ENCODE data around the gene PAX7. TPM values are rescaled to one million over a fixed set of nuclear protein-coding genes. Genes with fewer than 3 reads are reported as not detected.

Gene PAX7
- total RNA-seq, 1 donor from 2014 or later = not detected

- DNase-seq (ENCODE audit: low read depth in 2 of 2) = no peak
Measured at GRCh38 chr1:18701183-18701582, 70.5 kb downstream of the PAX7 start.

- DNase-seq (ENCODE audit: low read depth in 2 of 2) = no peak
Measured at GRCh38 chr1:18703041-18703621, 72.5 kb downstream of the PAX7 start.

DNA sequence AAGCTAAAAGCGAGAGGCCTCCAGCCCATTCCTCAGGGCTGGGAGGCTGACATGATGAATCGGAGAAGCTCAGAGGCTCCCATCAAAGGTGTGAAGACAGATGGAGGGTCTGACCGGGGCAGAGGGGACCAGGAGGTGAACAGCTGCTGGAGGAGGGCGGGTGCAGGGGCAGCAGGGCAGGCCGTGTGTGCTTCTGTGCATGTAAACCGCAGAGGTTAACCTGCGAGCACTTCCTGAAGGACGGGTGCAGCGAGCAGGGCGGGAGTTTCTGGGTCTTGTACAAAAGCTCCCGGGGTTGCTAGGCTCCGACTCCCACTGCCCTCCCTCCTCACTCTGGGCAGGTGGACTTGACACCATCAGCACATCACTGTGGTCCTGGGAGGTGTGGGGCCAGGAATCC is 75.2 kb downstream of the PAX7 start:
- DNase-seq (ENCODE audit: low read depth in 2 of 2) = no peak

GRCh38 chr1:18707696-18708257 is 77.1 kb downstream of the PAX7 start:
- DNase-seq (ENCODE audit: low read depth in 2 of 2) = no peak

- DNase-seq (ENCODE audit: low read depth in 2 of 2) = no peak
Measured at GRCh38 chr1:18710002-18710401, 79.4 kb downstream of the PAX7 start.

GRCh38 chr1:18711003-18711402 is 80.4 kb downstream of the PAX7 start:
- DNase-seq (ENCODE audit: low read depth in 2 of 2) = no peak

GRCh38 chr1:18711536-18712251 is 81.0 kb downstream of the PAX7 start:
- DNase-seq (ENCODE audit: low read depth in 2 of 2) = no peak

DNA sequence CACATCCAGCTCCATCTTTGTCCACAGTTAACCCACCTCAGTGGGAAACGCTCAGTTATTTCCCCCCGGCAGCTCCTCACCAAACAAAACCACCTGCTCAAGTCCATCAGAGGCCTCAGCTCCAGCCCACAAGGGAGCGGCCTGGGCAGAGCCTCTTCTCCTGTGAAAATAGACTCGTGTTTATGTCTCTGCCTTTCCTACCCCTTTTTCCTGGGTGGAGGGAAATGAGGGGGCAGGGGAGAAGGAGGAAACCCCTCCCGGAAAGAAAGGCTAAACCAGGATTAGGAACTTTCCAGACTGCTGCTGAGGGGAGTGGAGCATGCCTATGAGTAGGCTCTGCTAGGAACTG is 81.6 kb downstream of the PAX7 start:
- no peak for DNase-seq (ENCODE audit: low read depth in 2 of 2)

GRCh38 chr1:18714404-18715175 is 83.9 kb downstream of the PAX7 start:
- DNase-seq (ENCODE audit: low read depth in 2 of 2) = no peak

DNA sequence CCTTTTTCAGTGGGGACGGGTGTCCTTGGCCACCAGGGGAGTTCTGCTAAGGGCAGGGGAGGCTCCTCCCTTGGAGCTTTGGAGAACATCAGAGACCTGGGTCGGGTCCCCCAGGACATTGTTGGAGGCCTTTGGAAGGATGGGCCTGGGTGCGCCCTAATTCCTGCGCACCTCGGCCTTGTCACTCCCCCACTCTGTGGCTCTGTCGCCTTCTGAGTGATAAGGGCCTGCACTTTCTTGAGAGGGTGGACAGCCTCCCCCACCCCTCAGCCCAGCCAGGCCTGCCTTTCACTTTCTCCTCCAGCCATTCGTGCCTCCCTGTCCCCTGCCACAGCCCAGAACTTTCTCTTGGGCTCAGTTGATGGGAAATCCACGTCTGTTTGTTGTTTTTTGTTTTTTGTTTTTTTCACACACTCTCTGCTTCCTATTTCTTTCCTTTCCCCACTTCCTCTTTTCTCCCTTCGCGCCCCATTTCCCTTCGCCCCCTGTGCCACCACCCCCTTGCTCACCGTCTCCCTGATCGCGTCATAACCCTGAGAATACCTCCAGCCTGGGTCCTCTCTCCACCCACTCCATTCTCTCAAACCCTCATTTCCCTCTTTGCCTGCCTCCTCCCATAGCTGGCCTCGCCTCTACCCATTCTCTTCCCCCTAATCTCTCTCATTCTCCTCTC is 85.6 kb downstream of the PAX7 start:
- DNase-seq (ENCODE audit: low read depth in 2 of 2) = no peak

DNA sequence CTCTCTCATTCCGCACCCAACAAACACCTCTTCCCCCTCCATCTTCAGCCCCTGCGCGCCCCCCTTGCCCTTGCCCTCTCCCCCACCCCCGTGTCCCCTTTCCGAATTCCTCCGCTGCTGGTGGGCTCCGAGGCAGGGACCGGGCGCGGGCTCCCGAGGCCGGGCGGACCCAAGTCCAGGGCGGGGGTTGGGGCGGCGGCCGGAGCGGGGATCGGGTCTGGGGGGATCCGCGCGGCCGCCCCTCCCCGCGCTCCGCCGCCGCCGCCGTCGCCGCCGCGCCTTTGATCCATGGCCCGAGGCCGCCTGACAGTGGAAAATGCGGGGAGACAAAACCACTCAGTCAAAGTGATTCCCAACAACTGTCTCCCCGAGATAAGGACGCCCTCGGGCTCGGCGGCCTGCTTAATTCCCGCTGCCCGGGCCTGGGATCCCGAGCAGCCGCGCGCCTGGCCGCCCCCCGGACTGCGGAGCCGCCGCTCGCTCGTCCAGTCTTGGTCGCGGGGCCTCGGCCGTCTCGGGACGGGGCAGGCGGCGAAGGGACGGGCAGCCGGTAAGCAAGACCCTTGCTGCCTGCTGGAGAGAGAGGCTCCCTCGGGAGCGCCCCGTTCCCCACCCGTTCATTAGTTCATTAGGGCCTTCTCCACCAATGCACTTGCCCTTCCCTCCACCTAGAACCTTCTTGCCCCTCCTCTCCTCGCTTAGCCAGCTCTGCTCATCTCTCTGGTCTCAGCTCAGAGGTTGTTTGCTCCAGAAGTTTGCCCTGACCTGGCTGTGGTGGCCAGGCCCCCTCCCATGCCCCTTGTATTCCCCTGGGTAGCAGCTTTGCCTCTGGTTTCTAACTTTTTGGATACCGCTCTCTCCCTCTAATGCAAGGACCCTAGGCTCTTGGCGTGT is 86.4 kb downstream of the PAX7 start:
- no peak for DNase-seq (ENCODE audit: low read depth in 2 of 2)

DNA sequence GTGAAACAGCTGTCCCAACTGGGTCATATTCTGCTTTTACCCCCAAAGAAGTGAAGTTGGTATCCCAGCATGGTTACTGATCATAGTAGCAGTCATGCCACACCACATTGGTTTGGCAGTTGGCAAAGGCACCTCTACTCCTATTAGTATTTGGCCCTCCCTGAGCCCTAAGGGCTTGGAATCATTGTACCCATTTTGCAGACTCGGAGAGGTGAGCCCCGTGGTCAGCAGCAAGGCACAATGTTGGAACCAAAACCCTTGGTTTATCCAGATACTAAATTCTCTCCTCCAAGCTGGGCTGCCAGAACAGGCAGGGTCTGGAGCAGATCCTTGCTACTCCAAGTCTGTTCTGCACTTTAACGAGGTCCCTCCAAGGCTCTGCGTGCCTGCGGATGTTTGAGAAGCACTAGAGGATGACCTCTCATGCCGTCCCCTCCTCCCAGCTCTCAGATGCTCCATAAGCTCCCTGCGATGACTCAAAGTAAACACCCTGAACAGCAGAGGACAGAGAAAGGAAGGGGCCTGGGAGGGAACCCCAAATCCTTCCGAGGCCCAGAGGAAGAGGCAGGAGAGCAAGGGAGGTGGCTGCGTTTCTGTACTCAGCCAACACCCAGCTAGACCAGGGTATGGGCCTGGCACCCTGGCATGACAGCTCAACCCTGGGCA is 89.3 kb downstream of the PAX7 start:
- DNase-seq (ENCODE audit: low read depth in 2 of 2) = no peak

- no peak for DNase-seq (ENCODE audit: low read depth in 2 of 2)
Measured at GRCh38 chr1:18721041-18721440, 90.4 kb downstream of the PAX7 start.

DNA sequence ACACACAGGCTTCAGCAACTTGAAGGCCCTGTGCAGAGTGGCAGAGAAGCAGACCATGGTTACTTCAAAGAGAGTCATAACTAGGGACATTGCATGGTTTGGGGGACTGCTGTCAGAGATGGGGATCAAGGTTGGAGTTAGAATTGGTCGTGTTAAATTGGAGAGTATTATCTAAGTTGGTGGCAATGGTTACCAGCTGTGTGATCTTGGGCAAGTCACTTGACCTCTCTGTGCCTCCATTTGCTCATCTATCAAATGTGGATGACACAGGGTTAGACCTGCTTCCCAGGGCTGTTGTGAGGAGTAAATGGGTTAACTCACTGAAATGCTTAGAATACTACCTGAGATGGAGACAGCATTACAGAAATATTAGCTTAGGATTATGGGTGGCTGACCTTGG is 91.1 kb downstream of the PAX7 start:
- no peak for DNase-seq (ENCODE audit: low read depth in 2 of 2)

GRCh38 chr1:18722270-18722669 is 91.6 kb downstream of the PAX7 start:
- DNase-seq (ENCODE audit: low read depth in 2 of 2) = no peak

- no peak for DNase-seq (ENCODE audit: low read depth in 2 of 2)
Measured at GRCh38 chr1:18723206-18723605, 92.6 kb downstream of the PAX7 start.

- no peak for DNase-seq (ENCODE audit: low read depth in 2 of 2)
Measured at GRCh38 chr1:18723701-18724411, 93.2 kb downstream of the PAX7 start.

DNA sequence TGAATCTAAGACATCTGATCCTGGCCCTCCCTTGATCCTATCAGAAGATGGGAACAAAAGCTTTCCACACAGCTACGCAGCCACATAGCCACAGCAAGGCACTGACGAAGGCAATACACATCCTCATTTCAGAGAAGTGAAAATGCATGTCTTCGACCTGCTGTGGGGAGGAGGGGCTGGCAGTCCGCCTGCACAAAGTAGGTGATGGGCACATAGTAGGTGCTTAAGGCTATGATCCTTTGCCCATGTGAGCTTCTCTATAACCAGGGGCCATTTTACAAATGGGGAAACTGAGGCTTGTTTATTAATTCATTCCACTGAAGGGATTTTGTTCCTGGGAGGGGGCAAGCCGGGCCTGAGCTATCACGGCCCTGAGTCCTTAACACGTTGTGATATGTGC is 94.2 kb downstream of the PAX7 start:
- no peak for DNase-seq (ENCODE audit: low read depth in 2 of 2)

DNA sequence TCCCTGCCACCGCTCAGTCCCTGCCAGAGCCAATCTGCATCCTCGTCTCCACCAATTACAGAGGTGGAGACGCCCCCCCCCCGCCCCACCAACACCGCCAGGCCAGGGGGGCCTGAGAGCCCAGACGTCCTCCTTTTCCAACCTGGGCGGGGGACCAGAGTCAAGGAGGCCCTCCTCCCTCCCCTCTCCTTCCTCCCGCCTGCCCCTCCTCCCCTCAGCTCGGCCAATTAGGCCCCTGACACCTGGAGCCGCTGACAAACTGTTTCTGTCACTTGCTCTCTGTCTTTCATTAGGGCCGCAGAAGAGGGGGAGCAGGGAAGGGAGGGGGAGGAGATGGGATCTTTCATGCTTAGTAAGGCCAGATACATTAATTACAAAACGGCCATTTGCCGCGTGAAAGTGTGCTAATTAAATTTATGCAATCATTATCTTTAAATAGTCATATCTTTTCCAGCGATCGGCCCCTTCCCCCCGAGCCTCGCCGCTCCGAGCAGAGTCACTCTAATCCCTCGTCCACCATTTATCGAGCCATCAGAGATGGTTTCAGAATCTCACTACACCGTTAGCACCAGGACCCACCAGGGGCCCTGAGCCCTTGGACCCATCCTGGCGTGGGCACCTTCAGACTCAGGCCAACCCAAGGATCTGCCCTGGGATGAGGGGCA is 94.7 kb downstream of the PAX7 start:
- DNase-seq (ENCODE audit: low read depth in 2 of 2) = no peak

All from dermis microvascular lymphatic vessel endothelial cell (primary cell).